A673 (cell line): ENCODE results near the gene SPINK8. TPM values are rescaled to one million over a fixed set of nuclear protein-coding genes. Genes with fewer than 3 reads are reported as not detected.

ENCODE experiments used
- BruUV-seq: library from RNA; stranded (reverse); fragments of 400-500 nt; replicated peaks from 2 replicates; lab custom pipeline; 2021; lab: Mats Ljungman, UMichigan
- CTCF ChIA-PET: fragments of 300-600 bp; sonication (Branson Sonifier 250); formaldehyde crosslinking; loops from one replicate; lab custom pipeline; 2022; ENCODE audit warnings: antibody characterized with exemption; lab: Charles Lee
- POLR2A ChIA-PET: fragments of 300-600 bp; sonication (Branson Sonifier 250); formaldehyde crosslinking; loops from one replicate; lab custom pipeline; 2022; ENCODE audit warnings: antibody characterized with exemption; ENCODE audit not compliant: low non-redundant PET; lab: Charles Lee
- DNase-seq: peaks from one replicate; pipeline ENCODE4 v3.0.0-alpha.2; 2015; ENCODE audit warnings: low spot score
- H3K27ac ChIP-seq: fragments of 200-600 bp; sonication (generic); 2 replicates; pipeline ENCODE4 v1.5.1; 2016; ENCODE audit warnings: mixed run types, low read depth, mild to moderate bottlenecking, mixed read lengths, antibody characterized with exemption, low read length; ENCODE audit not compliant: poor library complexity, severe bottlenecking
- H3K27me3 ChIP-seq: fragments of 200-600 bp; sonication (generic); replicated peaks from 2 replicates; pipeline ENCODE4 v1.6.1; 2017; ENCODE audit warnings: mixed run types, low read depth, mild to moderate bottlenecking, mixed read lengths, antibody characterized with exemption, low read length; ENCODE audit not compliant: insufficient read depth, poor library complexity
- H3K36me3 ChIP-seq: fragments of 200-600 bp; sonication (generic); 2 replicates; pipeline ENCODE4 v1.6.1; 2016; ENCODE audit warnings: mixed run types, mild to moderate bottlenecking, mixed read lengths, antibody characterized with exemption, low read length; ENCODE audit not compliant: insufficient read depth, poor library complexity, severe bottlenecking
- H3K4me1 ChIP-seq: fragments of 200-600 bp; sonication (generic); 2 replicates; pipeline ENCODE4 v1.6.1; 2017; ENCODE audit warnings: mixed run types, mild to moderate bottlenecking, mixed read lengths, antibody characterized with exemption, low read length; ENCODE audit not compliant: insufficient read depth, poor library complexity, severe bottlenecking
- H3K4me3 ChIP-seq: fragments of 200-600 bp; sonication (generic); 2 replicates; pipeline ENCODE4 v1.5.1; 2016; ENCODE audit warnings: low read depth, mixed run types, mild to moderate bottlenecking, mixed read lengths, low read length; ENCODE audit not compliant: poor library complexity, severe bottlenecking
- H3K9me3 ChIP-seq: fragments of 200-600 bp; sonication (generic); 2 replicates; pipeline ENCODE4 v1.6.1; 2016; ENCODE audit warnings: mixed run types, low read depth, mild to moderate bottlenecking, mixed read lengths, antibody characterized with exemption, low read length; ENCODE audit not compliant: poor library complexity, severe bottlenecking
- CTCF ChIP-seq: fragments of 300-800, 200-600 bp; sonication (generic); conservative IDR thresholded peaks from 2 replicates; pipeline ENCODE4 v1.5.1; 2017; ENCODE audit warnings: low read depth, mild to moderate bottlenecking, antibody characterized with exemption, low read length, moderate library complexity, mixed read lengths
- EZH2 ChIP-seq: fragments of 200-600 bp; sonication (generic); IDR thresholded peaks from 2 replicates; pipeline ENCODE4 v1.6.1; 2017; ENCODE audit warnings: borderline replicate concordance, low read depth, mild to moderate bottlenecking, mixed read lengths, antibody characterized with exemption, low read length; ENCODE audit not compliant: poor library complexity, severe bottlenecking
- intact Hi-C: fragments of 100-400 bp; cut with micrococcal nuclease; formaldehyde crosslinking; loops from one replicate; pipeline ENCODE4 v1.10.0; 2022; ENCODE audit not compliant: unreplicated experiment
- total RNA-seq: library from RNA; stranded (reverse); gene quantifications from 2 replicates; pipeline ENCODE4 v1.2.3, GENCODE V29; 2021

Gene SPINK8
- total RNA-seq, 1 experiment from 2014 or later = not detected

GRCh38 chr3:48287034-48287433 lies 46.4 kb downstream of the SPINK8 start:
- ChIA-PET CTCF (no interaction called here), POLR2A (no interaction called here)
- BruUV-seq = no TSS peak
- TF ChIP-seq EZH2 (no peak), CTCF (no peak)
- DNase-seq = no peak
- intact Hi-C loops = no loop called here
- Histone ChIP-seq H3K27ac (no peak overlapping the region), H3K36me3 (no peaks in the 10 kb centered on the region), H3K9me3 (no peaks in the 10 kb centered on the region), H3K27me3 (no peaks in the 10 kb centered on the region), H3K4me1 (no peaks in the 10 kb centered on the region), H3K4me3 (no peak overlapping the region)

- ChIA-PET CTCF (no interaction called here), POLR2A (no interaction called here)
- no peaks in the 10 kb centered on the region for H3K27me3 ChIP-seq
- no peak for DNase-seq
- H3K36me3 ChIP-seq = no peaks in the 10 kb centered on the region
- H3K4me3 ChIP-seq = no peak overlapping the region
- TF ChIP-seq EZH2 (no peak), CTCF (no peak)
- no TSS peak for BruUV-seq
- H3K9me3 ChIP-seq = no peaks in the 10 kb centered on the region
- H3K27ac ChIP-seq = no peak overlapping the region
- H3K4me1 ChIP-seq = no peaks in the 10 kb centered on the region
- intact Hi-C loops = no loop called here
These were observed 47.2 kb downstream of the SPINK8 start for GRCh38 chr3:48286308-48286707.

- BruUV-seq = no TSS peak
- Histone ChIP-seq H3K4me1 (no peaks in the 10 kb centered on the region), H3K27me3 (no peaks in the 10 kb centered on the region), H3K27ac (no peak overlapping the region), H3K4me3 (no peak overlapping the region), H3K36me3 (no peaks in the 10 kb centered on the region), H3K9me3 (no peaks in the 10 kb centered on the region)
- ChIA-PET CTCF (no interaction called here), POLR2A (no interaction called here)
- intact Hi-C loops = no loop called here
- DNase-seq = no peak
- TF ChIP-seq CTCF (no peak), EZH2 (no peak)
These were observed 47.8 kb downstream of the SPINK8 start for GRCh38 chr3:48285675-48286074.
